ENCODE data around the gene SDK1. TPM values are rescaled to one million over a fixed set of nuclear protein-coding genes. Genes with fewer than 3 reads are reported as not detected.

The SDK1 gene
- polyA plus RNA-seq, 2 of the 4 experiments (the other 2 are of a cell fraction), result 0.12 to 0.28 TPM

GRCh38 chr7:4157651-4158050, 856.6 kb downstream of the SDK1 start:
- Histone ChIP-seq H3K27ac (no peak overlapping the region), H3K4me1 (0 out of 3 replicates have a peak, but pooled peaks cover 7% of the 10 kb centered on the region), H3K9me3 (no peaks in the 10 kb centered on the region), H3K4me2 (no peak overlapping the region), H3K4me3 (no peak overlapping the region)
- no peak for ATAC-seq
- ChIA-PET POLR2A (no interaction called here), CTCF (interaction anchor here (1.3 kb wide), 1 partner anchor 54 kb away, joined by 3 read pairs; no protein-coding TSS in a partner anchor)
- 34% methylated on average over 4 of the region's 10 CpGs for WGBS (ENCODE audit: missing lambda C conversion rate)
- TF ChIP-seq CHD2 (IDR thresholded peaks at IDR 0.05; ENCODE audit: low read length, partially characterized antibody), result no peak
- TF ChIP-seq HOXB13 (CRISPR knock-in tag; IDR thresholded peaks at IDR 0.05; ENCODE audit: low read depth), result no peak
- TF ChIP-seq ZFP36 (IDR thresholded peaks at IDR 0.05; ENCODE audit: borderline replicate concordance, partially characterized antibody), result no peak
- no peak for TF ChIP-seq EHMT2 (IDR thresholded peaks at IDR 0.05; ENCODE audit: low read depth)
- TF ChIP-seq HEYL (CRISPR knock-in tag; IDR thresholded peaks at IDR 0.05), result no peak
- TF ChIP-seq HDAC2 (IDR thresholded peaks at IDR 0.05), result no peak
- no peak for TF ChIP-seq PHF8 (IDR thresholded peaks at IDR 0.05; ENCODE audit: borderline replicate concordance, low read depth)
- TF ChIP-seq CEBPB (IDR thresholded peaks at IDR 0.05), result no peak
- TF ChIP-seq, protein P1, sequence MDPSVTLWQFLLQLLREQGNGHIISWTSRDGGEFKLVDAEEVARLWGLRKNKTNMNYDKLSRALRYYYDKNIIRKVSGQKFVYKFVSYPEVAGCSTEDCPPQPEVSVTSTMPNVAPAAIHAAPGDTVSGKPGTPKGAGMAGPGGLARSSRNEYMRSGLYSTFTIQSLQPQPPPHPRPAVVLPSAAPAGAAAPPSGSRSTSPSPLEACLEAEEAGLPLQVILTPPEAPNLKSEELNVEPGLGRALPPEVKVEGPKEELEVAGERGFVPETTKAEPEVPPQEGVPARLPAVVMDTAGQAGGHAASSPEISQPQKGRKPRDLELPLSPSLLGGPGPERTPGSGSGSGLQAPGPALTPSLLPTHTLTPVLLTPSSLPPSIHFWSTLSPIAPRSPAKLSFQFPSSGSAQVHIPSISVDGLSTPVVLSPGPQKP (IDR thresholded peaks at IDR 0.05; ENCODE audit: low read depth, low read length), result no peak
- TF ChIP-seq CBX8 (IDR thresholded peaks at IDR 0.05), result no peak
- FAIRE-seq, result no peak
- no peak for DNase-seq (ENCODE audit: low read depth in 1 of 2, low spot score in 1 of 2)

DNA sequence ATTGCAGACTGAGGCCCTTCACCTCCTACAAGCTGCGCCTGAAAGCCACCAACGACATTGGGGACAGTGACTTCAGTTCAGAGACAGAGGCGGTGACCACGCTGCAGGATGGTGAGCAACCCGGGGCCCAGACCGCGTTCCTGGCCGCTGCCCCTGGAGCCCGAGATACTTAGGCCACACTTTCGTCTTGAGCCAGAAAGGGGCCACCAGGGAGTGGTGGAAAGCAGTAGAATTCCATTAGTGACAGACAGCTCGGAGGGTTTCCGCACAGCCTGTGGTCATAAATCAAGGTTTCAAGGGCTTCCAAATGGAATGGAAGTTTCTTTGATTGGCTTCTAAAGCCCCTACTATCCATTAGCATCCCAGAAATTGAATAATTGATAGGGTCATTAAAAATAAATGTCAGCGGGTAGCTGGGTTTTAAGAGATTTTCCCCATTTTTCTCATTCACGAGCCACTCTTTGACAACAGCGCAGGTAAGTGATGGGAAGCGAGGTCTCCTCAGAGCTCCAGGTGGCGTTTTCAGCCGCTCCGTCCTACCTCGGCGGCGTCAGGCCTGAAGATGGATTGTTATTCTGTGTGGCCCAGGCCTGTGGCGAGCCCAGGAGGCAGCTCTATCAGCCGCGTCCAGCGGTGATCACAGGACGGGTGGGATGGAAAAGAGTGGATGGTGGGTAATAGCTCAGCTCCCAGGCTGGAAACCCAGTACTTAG, 857.5 kb downstream of the SDK1 start:
- ChIA-PET CTCF (interaction anchor here (1.3 to 1.7 kb wide), 2 partner anchors 14 to 55 kb away, joined by 3 to 4 read pairs; no protein-coding TSS in a partner anchor), POLR2A (no interaction called here)
- no peak for FAIRE-seq
- H3K27ac ChIP-seq, result no peak overlapping the region
- DNase-seq (ENCODE audit: low read depth in 1 of 2, low spot score in 1 of 2), result no peak
- H3K4me1 ChIP-seq, result 0 out of 3 replicates have a peak, but pooled peaks cover 7% of the 10 kb centered on the region
- no peak for ATAC-seq
- WGBS (ENCODE audit: missing lambda C conversion rate), result 75% methylated on average over 26 of the region's 27 CpGs
- no peak for TF ChIP-seq PHF8 (IDR thresholded peaks at IDR 0.05; ENCODE audit: borderline replicate concordance, low read depth)
- TF ChIP-seq CBX2 (IDR thresholded peaks at IDR 0.05; ENCODE audit: borderline replicate concordance, low read depth), result no peak
- no peak for TF ChIP-seq ZC3H11A (IDR thresholded peaks at IDR 0.05)
- TF ChIP-seq NFE2L2 (conservative IDR thresholded peaks at IDR 0.05; ENCODE audit: low read length), result no peak
- no peak for TF ChIP-seq MAX (IDR thresholded peaks at IDR 0.05)
- no peak for TF ChIP-seq CHD4 (IDR thresholded peaks at IDR 0.05; ENCODE audit: borderline replicate concordance)
- no peak for TF ChIP-seq CTCF (IDR thresholded peaks at IDR 0.05)
- TF ChIP-seq, protein P1 (IDR thresholded peaks at IDR 0.05; ENCODE audit: low read depth, low read length), result no peak
- no peak for TF ChIP-seq JUNB (IDR thresholded peaks at IDR 0.05)
- H3K4me2 ChIP-seq, result no peak overlapping the region
- H3K9me3 ChIP-seq, result no peaks in the 10 kb centered on the region
- no peak overlapping the region for H3K4me3 ChIP-seq

DNA sequence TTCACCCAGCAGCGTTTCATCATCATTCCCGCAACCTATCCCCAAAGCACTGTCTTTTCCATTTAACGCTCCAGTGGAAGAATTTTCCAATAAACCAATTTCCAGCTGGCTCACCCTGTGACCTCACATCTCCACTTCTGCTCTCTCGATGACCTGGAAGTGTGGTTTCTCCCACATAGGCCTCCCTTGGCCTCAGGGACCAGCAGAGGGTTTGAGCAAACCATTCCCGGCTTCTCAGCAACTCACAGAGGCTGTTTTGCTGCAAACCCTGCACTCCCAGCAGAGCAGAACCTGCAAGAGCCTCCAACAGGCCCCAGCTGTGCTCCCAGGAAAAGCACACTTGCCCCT, 858.1 kb downstream of the SDK1 start:
- WGBS (ENCODE audit: missing lambda C conversion rate), result 63% methylated on average over 5 of the region's 5 CpGs
- DNase-seq (ENCODE audit: low read depth in 1 of 2, low spot score in 1 of 2), result no peak
- ATAC-seq, result no peak
- ChIA-PET POLR2A (no interaction called here), CTCF (interaction anchor here (1.7 kb wide), 1 partner anchor 14 kb away, joined by 4 read pairs; no protein-coding TSS in a partner anchor)
- Histone ChIP-seq H3K9me3 (no peaks in the 10 kb centered on the region), H3K4me2 (no peak overlapping the region), H3K4me3 (no peak overlapping the region), H3K4me1 (0 out of 3 replicates have a peak, but pooled peaks cover 7% of the 10 kb centered on the region), H3K27ac (no peak overlapping the region)
- FAIRE-seq, result no peak
- TF ChIP-seq HEYL (CRISPR knock-in tag; IDR thresholded peaks at IDR 0.05) (no peak), MAX (IDR thresholded peaks at IDR 0.05) (no peak), FOXS1 (CRISPR knock-in tag; IDR thresholded peaks at IDR 0.05) (no peak), TP53 (CRISPR knock-in tag; IDR thresholded peaks at IDR 0.05) (no peak)
- TF ChIP-seq, protein P2, sequence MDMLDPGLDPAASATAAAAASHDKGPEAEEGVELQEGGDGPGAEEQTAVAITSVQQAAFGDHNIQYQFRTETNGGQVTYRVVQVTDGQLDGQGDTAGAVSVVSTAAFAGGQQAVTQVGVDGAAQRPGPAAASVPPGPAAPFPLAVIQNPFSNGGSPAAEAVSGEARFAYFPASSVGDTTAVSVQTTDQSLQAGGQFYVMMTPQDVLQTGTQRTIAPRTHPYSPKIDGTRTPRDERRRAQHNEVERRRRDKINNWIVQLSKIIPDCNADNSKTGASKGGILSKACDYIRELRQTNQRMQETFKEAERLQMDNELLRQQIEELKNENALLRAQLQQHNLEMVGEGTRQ (IDR thresholded peaks at IDR 0.05), result no peak

All from A549 (cell line).